AG04450 (cell line): ENCODE measurements around the gene SSR4. TPM values are rescaled to one million over a fixed set of nuclear protein-coding genes. Genes with fewer than 3 reads are reported as not detected.

Source experiments
- CTCF ChIA-PET: fragments of 300-600, 350-600 bp; formaldehyde crosslinking; extraction: SDS; loops from one replicate; lab custom pipeline; 2022; ENCODE audit warnings: antibody characterized with exemption, inconsistent platforms; lab: Charles Lee
- POLR2A ChIA-PET: fragments of 350-600 bp; formaldehyde crosslinking; extraction: SDS; loops from one replicate; lab custom pipeline; 2021; ENCODE audit warnings: antibody characterized with exemption, inconsistent platforms; lab: Yijun Ruan, JAX
- DNase-seq: peaks from one replicate; pipeline ENCODE4 v3.0.0-alpha.2; 2011; ENCODE audit warnings: low read depth, low spot score
- H3K27ac ChIP-seq: one replicate; pipeline ENCODE4 v1.5.1; 2012; ENCODE audit warnings: low read depth, low read length, control low read depth
- H3K27me3 ChIP-seq: one replicate; pipeline ENCODE4 v1.6.0; 2012; ENCODE audit warnings: low read length; ENCODE audit not compliant: control insufficient read depth, insufficient read depth
- H3K4me3 ChIP-seq: 2 replicates; pipeline ENCODE4 v1.5.1; 2011; ENCODE audit warnings: mild to moderate bottlenecking, low read depth, low read length, control low read depth
- H3K9me3 ChIP-seq: 2 replicates; pipeline ENCODE4 v1.5.1; 2012; ENCODE audit warnings: low read length; ENCODE audit not compliant: control insufficient read depth, insufficient read depth
- CTCF ChIP-seq: IDR thresholded peaks from 2 replicates; pipeline ENCODE4 v1.5.1; 2011; ENCODE audit warnings: low read depth, low read length, control low read depth, inconsistent platforms
- polyA plus RNA-seq: library from polyadenylated mRNA; depleted of rRNA; stranded (reverse); fragments of >200 nt; gene quantifications from 2 replicates; pipeline ENCODE4 v1.2.3, GENCODE V29; 2011

Gene SSR4
- polyA plus RNA-seq, 1 experiment = 277 TPM

- TF ChIP-seq CTCF = no peak
- H3K27me3 ChIP-seq = peaks cover 2% of the 10 kb centered on the region
- H3K9me3 ChIP-seq = no peaks in the 10 kb centered on the region
- no peak for DNase-seq
- POLR2A ChIA-PET = no interaction called here
- H3K27ac ChIP-seq = no peak overlapping the region
- no peak overlapping the region for H3K4me3 ChIP-seq
- CTCF ChIA-PET = no interaction called here
Observed at GRCh38 chrX:153806999-153807575, 12.6 kb downstream of the SSR4 start.

GRCh38 chrX:153807976-153808375, 13.5 kb downstream of the SSR4 start:
- POLR2A ChIA-PET = no interaction called here
- no peak overlapping the region for H3K4me3 ChIP-seq
- DNase-seq = no peak
- no peak for TF ChIP-seq CTCF
- H3K27ac ChIP-seq = no peak overlapping the region
- CTCF ChIA-PET = no interaction called here
- H3K27me3 ChIP-seq = peaks cover 2% of the 10 kb centered on the region
- H3K9me3 ChIP-seq = no peaks in the 10 kb centered on the region

- no peak for TF ChIP-seq CTCF
- Histone ChIP-seq H3K9me3 (no peaks in the 10 kb centered on the region), H3K27ac (no peak overlapping the region), H3K27me3 (no peaks in the 10 kb centered on the region), H3K4me3 (no peak overlapping the region)
- no peak for DNase-seq
- ChIA-PET POLR2A (no interaction called here), CTCF (no interaction called here)
Observed at GRCh38 chrX:153812220-153812619, 17.8 kb downstream of the SSR4 start.

- no peak overlapping the region for H3K4me3 ChIP-seq
- no peaks in the 10 kb centered on the region for H3K9me3 ChIP-seq
- ChIA-PET POLR2A (no interaction called here), CTCF (no interaction called here)
- TF ChIP-seq CTCF = no peak
- no peak for DNase-seq
- no peaks in the 10 kb centered on the region for H3K27me3 ChIP-seq
- H3K27ac ChIP-seq = no peak overlapping the region
Observed at GRCh38 chrX:153813161-153813560, 18.7 kb downstream of the SSR4 start.

- no peak overlapping the region for H3K4me3 ChIP-seq
- ChIA-PET CTCF (interaction anchor here (0.5 kb wide), 1 partner anchor 130 kb away, joined by 3 read pairs; no protein-coding TSS in a partner anchor), POLR2A (no interaction called here)
- no peaks in the 10 kb centered on the region for H3K27me3 ChIP-seq
- H3K9me3 ChIP-seq = no peaks in the 10 kb centered on the region
- no peak for DNase-seq
- no peak for TF ChIP-seq CTCF
- no peak overlapping the region for H3K27ac ChIP-seq
Observed at GRCh38 chrX:153814591-153815315, 20.3 kb downstream of the SSR4 start.
